ENCODE data around the gene UBA6.

Gene UBA6

GRCh38 chr4:67575232-67576058 is 125.5 kb downstream of the UBA6 start:
- DNase-seq: no peak

GRCh38 chr4:67573193-67573592 is 127.8 kb downstream of the UBA6 start:
- DNase-seq: no peak

GRCh38 chr4:67571975-67572374 is 129.0 kb downstream of the UBA6 start:
- no peak for DNase-seq

DNA sequence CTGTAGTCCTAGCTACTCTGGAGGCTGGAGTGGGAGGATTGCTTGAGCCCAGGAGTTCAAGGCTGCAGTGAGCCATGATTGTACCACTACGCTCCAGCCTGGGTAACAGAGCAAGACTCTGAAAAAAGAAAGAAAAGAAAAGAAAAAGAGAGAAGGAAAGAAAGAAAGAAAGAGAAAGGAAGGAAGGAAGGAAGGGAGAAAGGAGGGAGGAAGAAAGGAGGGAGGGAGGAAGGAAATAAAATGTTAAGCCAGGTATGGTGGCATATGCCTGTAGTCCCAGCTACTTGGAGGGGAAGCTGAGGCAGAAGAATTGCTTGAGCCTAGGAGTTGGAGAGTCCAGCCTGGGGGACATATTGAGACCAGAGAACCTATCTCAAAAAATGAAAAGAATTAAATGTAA is 130.4 kb downstream of the UBA6 start:
- no peak for DNase-seq

DNA sequence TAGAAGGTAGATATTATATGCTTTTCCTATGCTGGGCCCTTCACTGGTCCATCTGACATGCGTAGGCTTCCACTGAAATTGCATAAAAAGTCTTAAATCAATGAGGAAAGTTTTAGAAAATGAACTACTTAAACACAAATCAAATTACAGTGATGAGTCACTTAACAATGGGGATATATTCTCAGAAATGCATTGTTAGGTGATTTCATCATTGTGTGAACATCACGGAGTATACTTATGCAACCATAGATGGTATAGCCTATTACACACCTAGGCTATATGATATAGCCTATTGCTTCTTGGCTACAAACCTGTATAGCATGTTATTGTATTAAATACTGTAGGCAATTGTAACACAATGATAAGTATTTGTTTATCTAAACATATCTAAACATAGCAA is 132.1 kb downstream of the UBA6 start:
- DNase-seq: no peak

- DNase-seq: no peak
Measured at GRCh38 chr4:67566335-67566734, 134.6 kb downstream of the UBA6 start.

DNA sequence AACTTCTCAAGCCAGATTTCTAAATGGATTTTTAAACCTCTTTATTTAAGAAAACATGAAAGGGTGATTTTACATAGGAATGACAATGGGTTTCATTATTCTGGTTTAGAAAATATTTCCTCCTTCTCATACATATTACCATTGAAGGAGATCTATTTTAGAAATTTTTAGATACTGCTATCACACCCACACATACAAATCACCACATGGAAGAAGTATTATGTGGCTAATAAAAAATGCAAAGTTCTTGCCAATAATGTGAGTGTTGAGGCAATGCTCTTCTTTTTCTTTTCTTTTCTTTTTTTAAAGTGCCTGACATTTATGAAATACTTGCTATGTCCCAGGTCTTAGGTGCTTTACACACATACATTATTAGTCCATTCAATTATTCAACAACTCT is 135.7 kb downstream of the UBA6 start:
- DNase-seq: no peak
